Measurements from ENCODE around the gene ZNF616.

GRCh38 chr19:52112624-52113023 is 27.1 kb downstream of the ZNF616 start:
- no peak for TF ChIP-seq CTCF (IDR thresholded peaks at IDR 0.05; ENCODE audit: low read depth, low read length)
- TF ChIP-seq POLR2A (IDR thresholded peaks at IDR 0.05; ENCODE audit: extremely low read depth, insufficient read length) = no peak
- TF ChIP-seq MAX (IDR thresholded peaks at IDR 0.05; ENCODE audit: low read depth, low read length) = no peak

All from NB4 (cell line).